ENCODE results near the gene MCM7.
"Not testable (repeated sequence)": the region's sequence is repeated elsewhere in the genome, so short reads cannot be mapped to it uniquely, and the experiment has no call there.

MCM7 gene

GRCh38 chr7:100101016-100101862, at the start of gene MCM7, which contains the start of gene AP4M1:
Gene MCM7, minus strand, starts transcription at chr7:100101397. Its CDS starts 103 bp downstream, at chr7:100101294.
Gene AP4M1, plus strand, starts transcription at chr7:100101643. Its CDS starts 72 bp downstream, at chr7:100101715.
- peak; percentile 99 for DNase-seq (ENCODE audit: low spot score)

DNA sequence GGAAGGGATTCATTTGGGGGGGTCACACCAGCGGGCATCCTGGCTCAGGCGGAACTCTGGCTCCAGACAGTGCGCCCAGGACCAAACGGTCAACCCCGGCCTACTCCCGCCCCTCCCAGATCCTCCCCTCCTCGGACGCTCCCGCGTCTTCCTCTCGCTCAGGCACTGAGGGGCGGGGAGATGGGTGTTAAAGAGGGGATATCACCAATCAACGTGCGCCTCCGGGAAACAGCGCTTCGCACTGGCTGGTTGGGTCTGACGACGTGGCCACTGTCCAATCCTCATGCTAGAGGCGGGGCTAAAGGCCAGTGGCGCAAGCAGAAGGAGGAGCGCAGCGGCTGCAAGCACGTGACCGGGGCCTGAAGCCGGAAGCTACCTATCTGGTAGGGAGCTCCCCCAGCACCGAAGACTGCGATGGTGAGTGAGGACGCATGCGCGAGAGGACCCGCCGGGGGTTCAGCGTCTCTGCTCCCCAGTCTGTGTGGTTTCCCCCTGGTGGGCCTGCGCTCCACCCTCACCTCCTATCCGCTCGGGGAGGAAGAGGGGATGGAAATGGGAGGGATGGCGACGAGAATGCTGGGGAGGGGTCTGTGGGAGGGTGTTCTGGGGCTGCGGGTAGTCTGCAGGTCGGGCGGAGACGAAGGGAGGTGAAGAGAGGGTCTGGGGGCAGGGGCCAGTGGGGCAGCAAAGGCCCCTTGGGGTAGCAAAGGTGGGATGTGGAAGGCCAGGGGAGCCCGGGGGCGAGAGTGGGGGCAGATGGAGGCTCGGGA, 47.5 kb upstream of the MCM7 start, which contains the start of gene LAMTOR4:
LAMTOR4 (plus strand) TSS at position 360 of the 770 bp plus-strand sequence; CDS start at position 415, 55 bp downstream.
- DNase-seq (ENCODE audit: low spot score): peak; percentile 98

GRCh38 chr7:100148225-100148558, 47.0 kb upstream of the MCM7 start:
- no peak for DNase-seq (ENCODE audit: low spot score)

DNA sequence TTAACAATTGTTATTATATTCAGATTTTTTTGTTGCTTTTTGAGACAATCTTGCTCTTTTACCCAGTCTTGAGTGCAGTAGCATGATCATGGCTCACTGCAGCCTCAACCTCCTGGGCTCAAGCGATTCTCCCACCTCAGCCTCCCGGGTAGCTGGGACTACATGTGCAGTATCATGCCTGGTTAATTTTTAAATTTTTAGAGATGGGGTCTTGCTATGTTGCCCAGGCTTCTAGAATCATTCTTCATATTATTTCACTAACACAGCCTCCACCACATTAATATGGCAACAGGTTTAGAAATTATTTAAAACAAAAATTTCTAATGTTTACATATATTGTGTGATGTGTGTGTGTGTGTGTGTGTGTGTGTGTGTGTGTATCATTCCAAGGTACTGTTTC, 46.1 kb upstream of the MCM7 start:
- no peak for DNase-seq (ENCODE audit: low spot score)

- not testable (repeated sequence) for DNase-seq (ENCODE audit: low spot score)
Observed at GRCh38 chr7:100146350-100146749, 45.2 kb upstream of the MCM7 start.

DNA sequence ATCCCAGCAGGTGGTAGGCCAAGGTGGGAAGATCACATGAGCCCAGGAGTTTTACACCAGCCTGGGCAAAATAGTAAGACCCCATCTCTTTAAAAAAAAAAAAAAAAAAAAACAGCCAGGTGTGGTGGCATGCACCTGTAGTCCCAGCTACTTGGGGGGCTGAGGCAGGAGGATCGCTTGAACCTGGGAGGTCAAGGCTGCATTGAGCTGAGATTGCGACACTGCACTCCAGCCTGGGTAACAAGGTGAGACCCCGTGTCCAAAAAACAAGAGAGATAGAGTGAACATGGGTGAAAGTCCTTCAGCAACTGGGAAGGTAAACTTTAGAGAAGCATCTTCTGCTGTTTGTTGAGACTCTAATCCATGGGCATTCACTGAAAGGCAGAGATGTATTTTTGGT, 41.3 kb upstream of the MCM7 start:
- DNase-seq (ENCODE audit: low spot score): no peak

DNA sequence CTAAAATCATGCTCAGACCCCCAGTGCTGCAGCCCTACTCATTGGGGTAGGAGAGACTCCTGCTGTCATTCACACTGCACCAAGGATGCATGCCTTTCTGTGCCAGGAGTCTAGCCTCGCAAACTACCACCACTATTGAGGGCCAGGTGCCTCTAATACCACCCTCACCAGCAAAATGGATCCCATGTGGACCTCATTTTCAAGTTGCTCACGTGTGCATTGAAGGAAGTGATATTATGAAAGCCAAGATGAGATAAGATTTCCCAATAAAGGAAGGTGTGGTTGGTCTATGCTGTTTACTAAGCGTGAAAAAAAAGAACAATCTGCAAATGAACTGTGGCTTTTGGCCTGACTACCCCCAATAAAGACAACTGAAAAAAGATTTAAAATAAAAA, 40.4 kb upstream of the MCM7 start:
- no peak for DNase-seq (ENCODE audit: low spot score)

- DNase-seq (ENCODE audit: low spot score): no peak
Observed at GRCh38 chr7:100137851-100138760, 36.9 kb upstream of the MCM7 start.

GRCh38 chr7:100132697-100133151, 31.5 kb upstream of the MCM7 start:
- peak; percentile 77 for DNase-seq (ENCODE audit: low spot score)

DNA sequence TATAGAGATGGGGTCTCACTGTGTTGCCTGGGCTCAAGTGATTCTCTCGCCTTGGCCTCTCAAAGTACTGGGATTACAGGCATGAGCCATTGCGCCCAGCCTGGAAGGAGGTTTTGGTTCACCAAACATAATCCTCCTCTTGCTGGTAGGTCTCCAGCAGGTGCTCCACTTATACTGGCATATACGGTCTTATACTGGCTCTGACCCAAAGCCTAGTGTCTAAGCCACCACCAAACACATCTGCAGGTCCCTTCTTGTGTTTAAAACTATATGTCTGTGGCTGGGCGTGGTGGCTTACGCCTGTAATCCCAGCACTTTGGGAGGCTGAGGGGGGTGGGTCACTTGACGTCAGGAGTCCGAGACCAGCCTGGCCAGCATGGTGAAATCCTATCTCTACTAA, 30.9 kb upstream of the MCM7 start:
- DNase-seq (ENCODE audit: low spot score): no peak

GRCh38 chr7:100130608-100131453, 29.6 kb upstream of the MCM7 start:
- DNase-seq (ENCODE audit: low spot score): peak; percentile 90

- DNase-seq (ENCODE audit: low spot score): not testable (repeated sequence)
Observed at GRCh38 chr7:100130220-100130607, 29.0 kb upstream of the MCM7 start.

- no peak for DNase-seq (ENCODE audit: low spot score)
Observed at GRCh38 chr7:100128637-100128963, 27.4 kb upstream of the MCM7 start.

- DNase-seq (ENCODE audit: low spot score): no peak
Observed at GRCh38 chr7:100127866-100128636, 26.9 kb upstream of the MCM7 start.

- peak; percentile 91 for DNase-seq (ENCODE audit: low spot score)
Observed at GRCh38 chr7:100126931-100127865, 26.0 kb upstream of the MCM7 start, which contains the start of gene MBLAC1. Gene MBLAC1, plus strand, starts transcription at chr7:100126967. Its CDS starts 429 bp downstream, at chr7:100127396.

DNA sequence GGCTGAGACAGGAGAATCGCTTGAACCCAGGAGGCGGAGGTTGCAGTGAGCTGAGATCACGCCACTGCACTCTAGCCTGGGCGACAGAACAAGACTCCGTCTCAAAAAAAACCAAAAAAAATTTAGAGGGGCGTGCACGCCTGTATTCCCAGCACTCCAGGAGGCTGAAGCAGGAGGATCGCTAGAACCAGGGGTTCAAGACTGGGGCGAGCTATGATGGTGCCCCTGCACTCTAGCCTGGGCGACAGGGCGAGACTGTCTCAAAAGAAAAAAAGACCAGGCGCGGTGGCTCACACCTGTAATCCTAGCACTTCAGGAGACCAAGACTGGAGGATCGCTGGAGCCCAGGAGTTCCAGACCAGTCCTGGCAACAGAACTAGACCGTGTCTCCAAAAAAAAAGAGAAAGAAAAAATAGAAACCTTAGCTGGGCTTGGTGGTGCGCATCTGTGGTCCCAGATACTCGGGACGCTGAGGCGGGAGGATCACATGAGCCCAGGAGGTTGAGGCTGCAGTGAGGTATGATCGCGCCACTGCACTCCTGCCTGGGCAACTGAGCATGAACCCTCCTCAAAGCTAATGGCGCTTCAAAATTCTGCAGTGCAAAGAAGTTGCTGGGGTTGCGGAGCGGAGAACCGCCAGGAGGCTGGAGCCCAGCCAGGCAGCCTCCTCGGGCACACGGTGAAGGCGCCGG, 25.2 kb upstream of the MCM7 start:
- DNase-seq (ENCODE audit: low spot score): no peak

- DNase-seq (ENCODE audit: low spot score): no peak
Observed at GRCh38 chr7:100124301-100125230, 23.4 kb upstream of the MCM7 start.
